Gastroesophageal sphincter (tissue), 4 donors: ENCODE results near the gene CSTB. TPM values are rescaled to one million over a fixed set of nuclear protein-coding genes. Genes with fewer than 3 reads are reported as not detected.

Experiments used
- ATAC-seq: fragments of 150-250 bp; one replicate; pipeline ENCODE4 v1.9.1; 2016; ENCODE audit warnings: mild to moderate bottlenecking, moderate library complexity
- H3K27ac ChIP-seq, 4 donors: fragments of 200-600 bp; sonication (generic) in 3 of 4; 1 replicate in 3 of 4; 2 replicates in 1 of 4; pipeline ENCODE4 v1.5.1; 2016 to 2019
- H3K27me3 ChIP-seq: fragments of 200-600 bp; sonication (generic); one replicate; pipeline ENCODE4 v1.5.1; 2019
- H3K36me3 ChIP-seq, 2 donors: fragments of 200-600 bp; sonication (generic); one replicate each; pipeline ENCODE4 v1.5.1; 2019; ENCODE audit warnings: control low read depth in 1 of 2
- H3K4me1 ChIP-seq, 3 donors: fragments of 200-600 bp; sonication (generic); 1 replicate in 2 of 3; 2 replicates in 1 of 3; pipeline ENCODE4 v1.5.1; 2016 to 2019; ENCODE audit warnings: control low read depth in 2 of 3
- H3K4me3 ChIP-seq, 2 donors: fragments of 200-600 bp; sonication (generic); one replicate each; pipeline ENCODE4 v1.5.1; 2019; ENCODE audit warnings: mild to moderate bottlenecking in 1 of 2, moderate library complexity in 1 of 2
- H3K9me3 ChIP-seq, 3 donors: fragments of 200-600 bp; sonication (generic); one replicate each; pipeline ENCODE4 v1.5.1; 2017 to 2019; ENCODE audit warnings: control low read depth in 2 of 3
- CTCF ChIP-seq, 4 experiments: fragments of 200-600 bp in 2 of 4; fragments of 450-650 bp in 2 of 4; sonication (generic) in 1 of 4; IDR thresholded peaks; one replicate each; pipeline ENCODE4 v1.5.1; 2017 to 2019; ENCODE audit warnings: antibody characterized with exemption in 4 of 4, mild to moderate bottlenecking in 2 of 4, moderate library complexity in 2 of 4
- EP300 ChIP-seq: sonication (generic); formaldehyde crosslinking; IDR thresholded peaks from one replicate; pipeline ENCODE4 v1.6.1; 2017; ENCODE audit warnings: antibody characterized with exemption, mild to moderate bottlenecking
- POLR2A ChIP-seq, 2 donors: fragments of 450-650 bp; IDR thresholded peaks; one replicate each; pipeline ENCODE4 v1.6.1; 2017; ENCODE audit warnings: antibody characterized with exemption in 2 of 2, mild to moderate bottlenecking in 2 of 2, moderate library complexity in 1 of 2
- POLR2AphosphoS5 ChIP-seq: sonication (generic); formaldehyde crosslinking; IDR thresholded peaks from one replicate; pipeline ENCODE4 v1.6.1; 2017; ENCODE audit warnings: antibody characterized with exemption
- WGBS, 2 donors: methylation state at CpG; one replicate each; pipeline ENCODE4 v1.1.5; 2018; ENCODE audit warnings: low coverage in 1 of 2; 5-methylcytosine and 5-hydroxymethylcytosine counted together
- total RNA-seq, 4 donors: library from RNA; depleted of rRNA; stranded (reverse); fragments of >200 nt; gene quantifications; one replicate each; pipeline ENCODE4 v1.1.0, GENCODE V29; 2016

Gene CSTB
- total RNA-seq, 4 donors from 2014 or later: 8.9 to 22.2 (median 10.1) TPM

DNA sequence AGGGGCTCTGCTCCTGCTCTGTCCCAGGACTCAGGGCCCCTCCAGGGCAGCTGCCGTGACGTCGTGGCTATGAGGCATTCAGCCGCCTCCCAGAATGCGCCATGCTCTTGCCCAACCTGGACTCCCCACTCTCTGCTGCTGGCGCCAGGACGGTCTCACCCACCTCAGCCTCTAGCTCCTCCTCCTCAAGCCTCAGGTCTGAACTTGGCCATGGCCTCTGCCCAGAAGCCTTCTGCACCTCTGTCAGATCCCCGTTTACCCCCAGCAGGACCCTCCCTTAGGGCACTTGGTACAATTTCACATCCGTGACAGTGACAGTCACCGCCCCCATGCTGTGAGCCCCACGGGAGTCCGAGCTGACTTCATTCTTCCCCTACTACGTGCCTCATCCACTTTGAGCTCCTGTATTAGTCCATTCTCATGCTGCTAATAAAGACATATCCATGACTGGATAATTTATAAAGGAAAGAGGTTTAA lies 4.9 kb downstream of the CSTB start:
- Histone ChIP-seq H3K27ac (no peak overlapping the region), H3K9me3 (no peaks in the 10 kb centered on the region), H3K27me3 (no peaks in the 10 kb centered on the region), H3K36me3 (peaks cover 0 to 28% of the 10 kb centered on the region in 2 donors), H3K4me3 (no peak overlapping the region), H3K4me1 (peaks cover 0 to 30% (median 8%) of the 10 kb centered on the region in 3 donors)
- TF ChIP-seq EP300: no peak
- TF ChIP-seq POLR2A (IDR thresholded peaks at IDR 0.05): no peak
- no peak for TF ChIP-seq CTCF (IDR thresholded peaks at IDR 0.05)
- TF ChIP-seq POLR2AphosphoS5: no peak
- WGBS, 2 donors: 75% methylated on average over 6 of the region's 13 CpGs; no CpG with 5 or more reads in 1 of the 2 donors
- ATAC-seq: no peak

DNA sequence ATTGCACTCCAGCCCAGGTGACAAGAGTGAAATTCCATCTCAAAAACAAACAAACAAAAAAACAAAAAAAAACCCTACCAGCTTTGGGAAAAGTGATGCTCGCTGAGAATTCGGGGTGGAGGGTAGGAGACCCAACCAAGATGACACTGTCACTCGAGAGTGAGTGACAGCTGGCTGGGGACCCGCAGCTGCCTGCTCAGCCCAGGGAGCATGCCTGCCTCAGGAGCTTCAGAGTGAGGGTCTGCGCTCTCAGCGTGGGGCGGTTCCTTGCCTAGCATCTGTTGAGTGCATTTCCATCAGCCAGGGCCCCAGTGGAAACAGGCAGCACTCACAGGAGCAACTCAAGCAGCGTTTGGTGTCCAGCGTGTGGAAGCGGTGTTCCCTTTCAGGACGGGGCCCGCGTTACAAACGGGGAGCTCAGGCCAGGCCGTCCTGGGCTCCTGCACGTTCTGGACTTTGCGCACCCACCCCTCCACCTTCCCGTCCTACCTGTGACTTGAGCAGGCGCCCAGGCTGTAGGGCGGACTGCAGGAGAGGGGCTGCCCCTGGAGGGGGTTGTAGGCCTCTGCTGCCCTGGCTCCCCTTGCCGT lies 5.9 kb downstream of the CSTB start:
- Histone ChIP-seq H3K9me3 (no peaks in the 10 kb centered on the region), H3K27me3 (no peaks in the 10 kb centered on the region), H3K27ac (no peak overlapping the region), H3K36me3 (peaks cover 0 to 28% of the 10 kb centered on the region in 2 donors), H3K4me1 (peaks cover 0 to 26% (median 8%) of the 10 kb centered on the region in 3 donors), H3K4me3 (no peak overlapping the region)
- 82 to 85% methylated on average over 10 to 13 of the region's 21 CpGs for WGBS, 2 donors
- ATAC-seq: no peak
- TF ChIP-seq POLR2AphosphoS5 (no peak), EP300 (no peak), CTCF (IDR thresholded peaks at IDR 0.05) (no peak), POLR2A (IDR thresholded peaks at IDR 0.05) (no peak)

DNA sequence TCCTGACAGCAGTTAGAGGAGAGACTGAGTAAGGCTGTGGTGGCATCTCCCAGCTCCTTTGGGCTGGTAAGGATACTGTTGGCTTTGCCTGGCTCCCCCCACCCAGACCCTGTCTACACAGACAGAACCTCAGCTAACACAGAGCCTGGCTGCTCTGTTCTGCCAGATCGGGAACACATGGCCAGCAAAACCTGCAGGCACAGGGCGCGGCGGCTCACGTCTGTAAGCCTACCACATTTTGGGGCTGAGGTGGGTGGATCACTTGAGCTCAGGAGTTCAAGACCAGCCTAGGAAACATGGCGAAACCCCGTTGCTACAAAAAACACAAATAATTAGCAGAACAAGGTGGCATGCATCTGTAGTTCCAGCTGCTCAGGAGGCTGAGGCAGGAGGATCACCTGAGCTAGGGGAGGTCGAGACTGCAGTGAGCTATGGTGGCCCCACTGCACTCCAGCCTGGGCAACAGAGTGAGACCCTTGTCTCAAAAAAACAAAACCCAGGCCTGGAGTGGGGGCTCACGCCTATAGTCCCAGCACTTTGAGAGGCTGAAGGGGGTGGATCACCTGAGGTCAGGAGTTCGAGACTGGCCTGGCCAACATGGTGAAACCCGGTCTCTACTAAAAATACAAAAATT lies 6.7 kb downstream of the CSTB start:
- H3K36me3 ChIP-seq: peaks cover 0 to 23% of the 10 kb centered on the region in 2 donors
- WGBS, 2 donors: 87 to 92% methylated on average over 2 to 3 of the region's 11 CpGs
- no peaks in the 10 kb centered on the region for H3K27me3 ChIP-seq
- no peaks in the 10 kb centered on the region for H3K9me3 ChIP-seq
- no peak overlapping the region for H3K4me3 ChIP-seq
- no peak for ATAC-seq
- peaks cover 0 to 19% (median 4%) of the 10 kb centered on the region in 3 donors for H3K4me1 ChIP-seq
- no peak for TF ChIP-seq EP300
- H3K27ac ChIP-seq: no peak overlapping the region

DNA sequence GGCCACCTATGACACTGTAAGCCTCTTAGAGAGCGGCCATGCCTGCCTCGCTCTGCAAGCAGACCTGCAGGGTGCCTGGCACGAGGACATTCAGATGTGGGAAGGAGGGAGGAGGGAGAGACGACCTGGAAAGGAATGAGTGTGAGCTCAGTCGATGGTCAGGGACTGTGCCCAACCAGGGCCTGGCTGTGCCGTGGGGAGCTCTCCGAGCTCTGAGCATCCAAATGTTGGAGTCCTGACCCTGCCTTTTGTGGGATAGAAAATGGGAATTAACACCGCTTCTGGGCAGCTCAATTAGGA lies 7.3 kb downstream of the CSTB start:
- Histone ChIP-seq H3K4me1 (peaks cover 0 to 13% (median 2%) of the 10 kb centered on the region in 3 donors), H3K36me3 (peaks cover 0 to 17% of the 10 kb centered on the region in 2 donors), H3K4me3 (no peak overlapping the region), H3K9me3 (no peaks in the 10 kb centered on the region), H3K27me3 (no peaks in the 10 kb centered on the region), H3K27ac (no peak overlapping the region)
- no peak for ATAC-seq
- 79 to 86% methylated on average over 1 to 3 of the region's 8 CpGs for WGBS, 2 donors
- TF ChIP-seq CTCF (IDR thresholded peaks at IDR 0.05): no peak
- TF ChIP-seq EP300: no peak
- no peak for TF ChIP-seq POLR2A (IDR thresholded peaks at IDR 0.05)
- TF ChIP-seq POLR2AphosphoS5: no peak

GRCh38 chr21:43767984-43768867 lies 7.9 kb downstream of the CSTB start:
- Histone ChIP-seq H3K27ac (peak overlapping the region in 1 of 4 donors; percentile 42), H3K27me3 (no peaks in the 10 kb centered on the region), H3K36me3 (peaks cover 0 to 13% of the 10 kb centered on the region in 2 donors), H3K4me3 (no peak overlapping the region), H3K4me1 (peaks cover 0 to 13% (median 2%) of the 10 kb centered on the region in 3 donors), H3K9me3 (no peaks in the 10 kb centered on the region)
- TF ChIP-seq CTCF (IDR thresholded peaks at IDR 0.05) (no peak), POLR2A (IDR thresholded peaks at IDR 0.05) (no peak), POLR2AphosphoS5 (no peak), EP300 (no peak)
- peak; percentile 74 for ATAC-seq
- WGBS, 2 donors: 69 to 88% methylated on average over 3 to 12 of the region's 34 CpGs
